K562 (cell line): ENCODE results near the gene REM2. TPM values are rescaled to one million over a fixed set of nuclear protein-coding genes. Genes with fewer than 3 reads are reported as not detected.

Source experiments
- CBFA2T2 ChIP-seq: fragments of 450-650 bp; conservative IDR thresholded peaks from 2 replicates; pipeline ENCODE4 v1.6.1; 2017; ENCODE audit warnings: mild to moderate bottlenecking
- CREB1 ChIP-seq, 2 experiments: sonication (generic) in 1 of 2; formaldehyde crosslinking in 1 of 2; IDR thresholded peaks; 2 replicates each; pipeline versions ENCODE4 v1.6.1 to v1.8.0; 2012 to 2022; ENCODE audit warnings: inconsistent platforms in 1 of 2, mild to moderate bottlenecking in 1 of 2, missing genetic modification reagents in 1 of 2, moderate library complexity in 1 of 2
- HEY1 ChIP-seq: fragments of 250-450 bp; sonication (Bioruptor Pico); IDR thresholded peaks from 2 replicates; pipeline ENCODE4 v1.5.0; 2020; ENCODE audit warnings: mild to moderate bottlenecking, moderate library complexity, borderline replicate concordance
- KAT8 ChIP-seq: fragments of 450-650 bp; IDR thresholded peaks from 2 replicates; pipeline ENCODE4 v1.6.1; 2016; ENCODE audit warnings: low read depth, mild to moderate bottlenecking
- KDM2B ChIP-seq: fragments of 250-450 bp; sonication (Bioruptor Pico); IDR thresholded peaks from 2 replicates; pipeline ENCODE4 v1.8.0; 2021; ENCODE audit warnings: mild to moderate bottlenecking, moderate library complexity
- MAFK ChIP-seq: IDR thresholded peaks from 2 replicates; pipeline ENCODE4 v1.6.1; 2011; ENCODE audit warnings: low read length, improper control_type of control experiment
- MCM3 ChIP-seq: fragments of 450-650 bp; IDR thresholded peaks from 2 replicates; pipeline ENCODE4 v1.6.1; 2016
- SMAD2 ChIP-seq: fragments of 150-350 bp; IDR thresholded peaks from 2 replicates; pipeline ENCODE4 v1.6.1; 2014; ENCODE audit warnings: low read depth, mild to moderate bottlenecking, low read length
- TEAD2 ChIP-seq: fragments of 450-650 bp; IDR thresholded peaks from 2 replicates; pipeline ENCODE4 v1.6.1; 2016; ENCODE audit warnings: missing genetic modification characterization, control low read depth, missing compliant biosample characterization
- ZKSCAN3 ChIP-seq: fragments of 250-450 bp; sonication (Bioruptor Pico); IDR thresholded peaks from 2 replicates; pipeline ENCODE4 v1.4.0; 2020
- ZNF12 ChIP-seq: sonication (generic); formaldehyde crosslinking; IDR thresholded peaks from 2 replicates; pipeline ENCODE4 v1.4.0; 2020; ENCODE audit warnings: mild to moderate bottlenecking, missing genetic modification reagents
- ZNF140 ChIP-seq: fragments of 250-450 bp; sonication (Bioruptor Pico); IDR thresholded peaks from 2 replicates; pipeline ENCODE4 v1.8.0; 2021; ENCODE audit warnings: moderate library complexity, mild to moderate bottlenecking, inconsistent platforms
- ZNF431 ChIP-seq: sonication (generic); formaldehyde crosslinking; IDR thresholded peaks from 2 replicates; pipeline ENCODE4 v1.8.0; 2022; ENCODE audit warnings: mild to moderate bottlenecking, missing genetic modification reagents
- ZNF561 ChIP-seq: fragments of 450-650 bp; formaldehyde crosslinking; conservative IDR thresholded peaks from 2 replicates; pipeline ENCODE4 v1.4.0; 2020; ENCODE audit warnings: mild to moderate bottlenecking, moderate library complexity
- polyA plus RNA-seq, 8 experiments: library from polyadenylated mRNA; depleted of rRNA in 4 of 8; stranded (reverse) in 5 of 8; unstranded in 3 of 8; fragments of >200 nt; fragmentation: Nextera tagmentation in 2 of 8; fragmentation: Illumina TruSeq in 1 of 8; extraction: Ambion mirVana in 2 of 8; extraction: Trizol in 1 of 8; gene quantifications; 2 replicates each; pipeline versions ENCODE4 v1.2.1 to v1.2.3, GENCODE V29; 2011 to 2014; ENCODE audit warnings: inconsistent platforms in 1 of 8, missing spikeins in 1 of 8
- total RNA-seq, 7 experiments: library from RNA; depleted of rRNA in 6 of 7; stranded (reverse); fragments of >200 nt in 6 of 7; fragmentation: Illumina TruSeq in 2 of 7; extraction: Trizol in 2 of 7; gene quantifications; 2 replicates each; pipeline versions ENCODE4 v1.2.1 to v1.2.3, GENCODE V29; 2011 to 2021; ENCODE audit warnings: low replicate concordance in 1 of 7
- TF ChIP-seq, protein P1 (sequence below), 2 experiments: fragments of 200-800 bp in 1 of 2; sonication (Bioruptor generic) in 1 of 2; sonication (generic) in 1 of 2; formaldehyde crosslinking in 1 of 2; IDR thresholded peaks in 1 of 2; conservative IDR thresholded peaks in 1 of 2; 2 replicates each; pipeline versions ENCODE4 v1.5.0 to v1.6.1; 2016 to 2020; ENCODE audit warnings: missing compliant biosample characterization in 1 of 2, missing genetic modification characterization in 1 of 2, missing genetic modification reagents in 1 of 2
- TF ChIP-seq, protein P2 (sequence below): fragments of 450-650 bp; IDR thresholded peaks from 2 replicates; pipeline ENCODE4 v1.6.1; 2017; ENCODE audit warnings: antibody characterized with exemption, mild to moderate bottlenecking
- TF ChIP-seq, protein P3 (sequence below): fragments of 250-450 bp; sonication (Bioruptor Pico); IDR thresholded peaks from 2 replicates; pipeline ENCODE4 v1.4.0; 2020
- TF ChIP-seq, protein P4 (sequence below): fragments of 450-650 bp; IDR thresholded peaks from 2 replicates; pipeline ENCODE4 v1.6.1; 2016; ENCODE audit warnings: mild to moderate bottlenecking
- TF ChIP-seq, protein P5 (sequence below): sonication (generic); IDR thresholded peaks from 2 replicates; pipeline ENCODE4 v1.6.1; 2016

REM2 gene
- total and polyA plus RNA-seq, 9 of the 15 experiments (the other 6 are each of a cell fraction or from before 2014, with no cell fraction given): 0.18 to 1.0 (median 0.38) TPM

DNA sequence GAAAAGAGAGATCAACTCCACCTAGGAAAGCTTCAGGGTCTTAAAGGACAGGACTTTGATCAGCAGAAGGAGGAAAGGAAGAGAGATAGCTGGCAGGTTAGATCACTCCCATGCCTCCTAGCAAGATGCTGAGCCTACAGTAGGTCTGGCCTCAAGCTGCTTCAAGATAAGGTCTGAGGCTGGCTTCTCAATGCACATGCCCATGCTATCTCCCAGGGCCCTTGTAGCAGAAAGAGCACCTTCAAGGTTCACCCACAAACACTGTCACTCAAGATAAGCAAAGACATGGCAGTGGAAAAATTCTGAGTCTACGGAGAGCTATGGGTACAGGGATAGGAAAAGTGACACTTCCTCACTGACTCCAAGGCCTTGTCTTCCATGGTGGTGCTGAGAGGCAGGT, 14.3 kb downstream of the REM2 start (continued):
- TF ChIP-seq, protein P1, sequence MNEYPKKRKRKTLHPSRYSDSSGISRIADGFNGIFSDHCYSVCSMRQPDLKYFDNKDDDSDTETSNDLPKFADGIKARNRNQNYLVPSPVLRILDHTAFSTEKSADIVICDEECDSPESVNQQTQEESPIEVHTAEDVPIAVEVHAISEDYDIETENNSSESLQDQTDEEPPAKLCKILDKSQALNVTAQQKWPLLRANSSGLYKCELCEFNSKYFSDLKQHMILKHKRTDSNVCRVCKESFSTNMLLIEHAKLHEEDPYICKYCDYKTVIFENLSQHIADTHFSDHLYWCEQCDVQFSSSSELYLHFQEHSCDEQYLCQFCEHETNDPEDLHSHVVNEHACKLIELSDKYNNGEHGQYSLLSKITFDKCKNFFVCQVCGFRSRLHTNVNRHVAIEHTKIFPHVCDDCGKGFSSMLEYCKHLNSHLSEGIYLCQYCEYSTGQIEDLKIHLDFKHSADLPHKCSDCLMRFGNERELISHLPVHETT (CRISPR knock-in tag; conservative IDR thresholded peaks at IDR 0.05 in 1 of 2, IDR thresholded peaks at IDR 0.05 in 1 of 2): peak in 1 of 2 experiments; percentile 57; a peak in 1 of 4 replicates
- TF ChIP-seq, protein P2, sequence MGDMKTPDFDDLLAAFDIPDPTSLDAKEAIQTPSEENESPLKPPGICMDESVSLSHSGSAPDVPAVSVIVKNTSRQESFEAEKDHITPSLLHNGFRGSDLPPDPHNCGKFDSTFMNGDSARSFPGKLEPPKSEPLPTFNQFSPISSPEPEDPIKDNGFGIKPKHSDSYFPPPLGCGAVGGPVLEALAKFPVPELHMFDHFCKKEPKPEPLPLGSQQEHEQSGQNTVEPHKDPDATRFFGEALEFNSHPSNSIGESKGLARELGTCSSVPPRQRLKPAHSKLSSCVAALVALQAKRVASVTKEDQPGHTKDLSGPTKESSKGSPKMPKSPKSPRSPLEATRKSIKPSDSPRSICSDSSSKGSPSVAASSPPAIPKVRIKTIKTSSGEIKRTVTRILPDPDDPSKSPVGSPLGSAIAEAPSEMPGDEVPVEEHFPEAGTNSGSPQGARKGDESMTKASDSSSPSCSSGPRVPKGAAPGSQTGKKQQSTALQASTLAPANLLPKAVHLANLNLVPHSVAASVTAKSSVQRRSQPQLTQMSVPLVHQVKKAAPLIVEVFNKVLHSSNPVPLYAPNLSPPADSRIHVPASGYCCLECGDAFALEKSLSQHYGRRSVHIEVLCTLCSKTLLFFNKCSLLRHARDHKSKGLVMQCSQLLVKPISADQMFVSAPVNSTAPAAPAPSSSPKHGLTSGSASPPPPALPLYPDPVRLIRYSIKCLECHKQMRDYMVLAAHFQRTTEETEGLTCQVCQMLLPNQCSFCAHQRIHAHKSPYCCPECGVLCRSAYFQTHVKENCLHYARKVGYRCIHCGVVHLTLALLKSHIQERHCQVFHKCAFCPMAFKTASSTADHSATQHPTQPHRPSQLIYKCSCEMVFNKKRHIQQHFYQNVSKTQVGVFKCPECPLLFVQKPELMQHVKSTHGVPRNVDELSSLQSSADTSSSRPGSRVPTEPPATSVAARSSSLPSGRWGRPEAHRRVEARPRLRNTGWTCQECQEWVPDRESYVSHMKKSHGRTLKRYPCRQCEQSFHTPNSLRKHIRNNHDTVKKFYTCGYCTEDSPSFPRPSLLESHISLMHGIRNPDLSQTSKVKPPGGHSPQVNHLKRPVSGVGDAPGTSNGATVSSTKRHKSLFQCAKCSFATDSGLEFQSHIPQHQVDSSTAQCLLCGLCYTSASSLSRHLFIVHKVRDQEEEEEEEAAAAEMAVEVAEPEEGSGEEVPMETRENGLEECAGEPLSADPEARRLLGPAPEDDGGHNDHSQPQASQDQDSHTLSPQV: peak; percentile 89
- no peak for TF ChIP-seq HEY1 (CRISPR knock-in tag)
- TF ChIP-seq ZNF140 (CRISPR knock-in tag): no peak
- TF ChIP-seq CREB1 (IDR thresholded peaks at IDR 0.05): peak; percentile 50; the same call in 1 of the 2 replicates
- TF ChIP-seq CREB1 (CRISPR knock-in tag; IDR thresholded peaks at IDR 0.05): no peak
- TF ChIP-seq CBFA2T2: peak; percentile 98
- TF ChIP-seq ZNF431 (CRISPR knock-in tag): no peak
- TF ChIP-seq KDM2B (CRISPR knock-in tag): no peak
- TF ChIP-seq SMAD2: no peak
- TF ChIP-seq MAFK: no peak
- TF ChIP-seq KAT8: no peak
- TF ChIP-seq TEAD2 (tag): no peak
- TF ChIP-seq, protein P3, sequence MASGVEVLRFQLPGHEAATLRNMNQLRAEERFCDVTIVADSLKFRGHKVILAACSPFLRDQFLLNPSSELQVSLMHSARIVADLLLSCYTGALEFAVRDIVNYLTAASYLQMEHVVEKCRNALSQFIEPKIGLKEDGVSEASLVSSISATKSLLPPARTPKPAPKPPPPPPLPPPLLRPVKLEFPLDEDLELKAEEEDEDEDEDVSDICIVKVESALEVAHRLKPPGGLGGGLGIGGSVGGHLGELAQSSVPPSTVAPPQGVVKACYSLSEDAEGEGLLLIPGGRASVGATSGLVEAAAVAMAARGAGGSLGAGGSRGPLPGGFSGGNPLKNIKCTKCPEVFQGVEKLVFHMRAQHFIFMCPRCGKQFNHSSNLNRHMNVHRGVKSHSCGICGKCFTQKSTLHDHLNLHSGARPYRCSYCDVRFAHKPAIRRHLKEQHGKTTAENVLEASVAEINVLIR (CRISPR knock-in tag): no peak
- no peak for TF ChIP-seq MCM3
- no peak for TF ChIP-seq ZNF561 (CRISPR knock-in tag)
- TF ChIP-seq, protein P4, sequence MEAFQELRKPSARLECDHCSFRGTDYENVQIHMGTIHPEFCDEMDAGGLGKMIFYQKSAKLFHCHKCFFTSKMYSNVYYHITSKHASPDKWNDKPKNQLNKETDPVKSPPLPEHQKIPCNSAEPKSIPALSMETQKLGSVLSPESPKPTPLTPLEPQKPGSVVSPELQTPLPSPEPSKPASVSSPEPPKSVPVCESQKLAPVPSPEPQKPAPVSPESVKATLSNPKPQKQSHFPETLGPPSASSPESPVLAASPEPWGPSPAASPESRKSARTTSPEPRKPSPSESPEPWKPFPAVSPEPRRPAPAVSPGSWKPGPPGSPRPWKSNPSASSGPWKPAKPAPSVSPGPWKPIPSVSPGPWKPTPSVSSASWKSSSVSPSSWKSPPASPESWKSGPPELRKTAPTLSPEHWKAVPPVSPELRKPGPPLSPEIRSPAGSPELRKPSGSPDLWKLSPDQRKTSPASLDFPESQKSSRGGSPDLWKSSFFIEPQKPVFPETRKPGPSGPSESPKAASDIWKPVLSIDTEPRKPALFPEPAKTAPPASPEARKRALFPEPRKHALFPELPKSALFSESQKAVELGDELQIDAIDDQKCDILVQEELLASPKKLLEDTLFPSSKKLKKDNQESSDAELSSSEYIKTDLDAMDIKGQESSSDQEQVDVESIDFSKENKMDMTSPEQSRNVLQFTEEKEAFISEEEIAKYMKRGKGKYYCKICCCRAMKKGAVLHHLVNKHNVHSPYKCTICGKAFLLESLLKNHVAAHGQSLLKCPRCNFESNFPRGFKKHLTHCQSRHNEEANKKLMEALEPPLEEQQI: 0 out of 2 replicates have a peak, but pooled peaks have one; percentile 37
- TF ChIP-seq ZKSCAN3 (CRISPR knock-in tag): no peak
- TF ChIP-seq, protein P5, sequence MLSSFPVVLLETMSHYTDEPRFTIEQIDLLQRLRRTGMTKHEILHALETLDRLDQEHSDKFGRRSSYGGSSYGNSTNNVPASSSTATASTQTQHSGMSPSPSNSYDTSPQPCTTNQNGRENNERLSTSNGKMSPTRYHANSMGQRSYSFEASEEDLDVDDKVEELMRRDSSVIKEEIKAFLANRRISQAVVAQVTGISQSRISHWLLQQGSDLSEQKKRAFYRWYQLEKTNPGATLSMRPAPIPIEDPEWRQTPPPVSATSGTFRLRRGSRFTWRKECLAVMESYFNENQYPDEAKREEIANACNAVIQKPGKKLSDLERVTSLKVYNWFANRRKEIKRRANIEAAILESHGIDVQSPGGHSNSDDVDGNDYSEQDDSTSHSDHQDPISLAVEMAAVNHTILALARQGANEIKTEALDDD: no peak; the same call in 1 of the 2 replicates
- no peak for TF ChIP-seq ZNF12 (CRISPR knock-in tag)
